Stimulated activated CD8-positive, alpha-beta memory T cell treated with anti-CD3 and anti-CD28 coated beads, Interleukin-4, amount 100 ng/mL, for 24 hours (primary cell): ENCODE results near the gene SNX9.
A peak's percentile ranks its signal among the peaks of the same experiment; 100 is the strongest.
"Not testable (repeated sequence)": the region's sequence is repeated elsewhere in the genome, so short reads cannot be mapped to it uniquely, and the experiment has no call there.

Experiments used
- DNase-seq: peaks from one replicate; pipeline ENCODE4 v3.0.0-alpha.2; 2020; ENCODE audit warnings: low read depth

SNX9 gene

DNA sequence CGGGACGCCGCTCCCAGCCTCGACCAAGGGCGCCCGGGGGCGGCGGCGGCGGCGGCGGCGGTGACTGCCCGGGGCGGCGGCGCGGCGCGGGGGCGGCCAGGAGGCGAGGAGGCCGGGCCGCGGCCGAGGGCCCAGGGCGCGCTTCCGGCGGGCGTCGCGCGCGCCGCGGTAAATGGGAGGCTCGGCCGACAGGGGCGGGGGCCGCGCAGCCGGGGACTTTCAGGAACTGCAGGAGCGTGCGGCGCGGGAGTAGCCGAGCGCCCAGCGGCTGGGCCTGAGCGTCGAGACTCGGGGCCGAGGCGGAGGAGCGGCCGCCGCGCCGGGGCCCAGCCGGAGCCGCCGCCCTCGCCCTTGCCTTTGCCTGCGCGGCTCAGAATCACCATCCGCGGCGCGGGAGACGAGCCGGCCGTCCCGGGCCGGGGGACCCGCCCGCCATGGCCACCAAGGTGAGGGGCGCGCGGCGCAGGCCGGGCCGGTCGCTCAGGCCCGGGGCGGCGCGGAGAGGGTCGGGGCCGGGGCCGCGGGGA, at the start of gene SNX9:
SNX9 (plus strand) TSS at position 246 of the 527 bp plus-strand sequence; CDS start at position 435, 189 bp downstream.
- peak; percentile 52 for DNase-seq

DNA sequence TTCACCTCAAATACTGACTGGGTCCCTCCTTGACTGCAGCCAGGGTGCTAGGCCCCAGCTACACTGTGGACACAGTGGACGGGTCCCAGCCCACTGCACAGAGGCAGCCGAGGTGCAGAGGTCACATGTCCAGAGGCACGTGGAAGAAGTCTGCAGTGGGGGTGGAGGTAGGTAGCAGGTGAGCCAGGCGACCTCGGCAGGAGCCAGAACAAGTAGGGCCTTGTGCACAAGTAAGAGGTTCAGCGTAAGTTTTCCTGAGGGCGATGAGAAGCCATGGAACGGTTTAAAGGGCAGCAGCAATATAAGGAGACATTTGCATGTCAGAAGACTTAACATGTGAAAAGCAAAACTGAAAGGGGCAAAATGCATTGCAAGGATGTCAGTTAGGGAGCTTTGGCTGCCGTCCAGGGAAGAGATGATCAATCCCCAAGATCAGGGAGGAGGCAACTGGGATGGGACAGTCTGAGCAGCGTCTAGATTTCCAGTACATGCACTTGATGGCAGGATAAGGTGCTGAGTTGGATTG, 49.7 kb upstream of the SNX9 start:
- DNase-seq = no peak

DNA sequence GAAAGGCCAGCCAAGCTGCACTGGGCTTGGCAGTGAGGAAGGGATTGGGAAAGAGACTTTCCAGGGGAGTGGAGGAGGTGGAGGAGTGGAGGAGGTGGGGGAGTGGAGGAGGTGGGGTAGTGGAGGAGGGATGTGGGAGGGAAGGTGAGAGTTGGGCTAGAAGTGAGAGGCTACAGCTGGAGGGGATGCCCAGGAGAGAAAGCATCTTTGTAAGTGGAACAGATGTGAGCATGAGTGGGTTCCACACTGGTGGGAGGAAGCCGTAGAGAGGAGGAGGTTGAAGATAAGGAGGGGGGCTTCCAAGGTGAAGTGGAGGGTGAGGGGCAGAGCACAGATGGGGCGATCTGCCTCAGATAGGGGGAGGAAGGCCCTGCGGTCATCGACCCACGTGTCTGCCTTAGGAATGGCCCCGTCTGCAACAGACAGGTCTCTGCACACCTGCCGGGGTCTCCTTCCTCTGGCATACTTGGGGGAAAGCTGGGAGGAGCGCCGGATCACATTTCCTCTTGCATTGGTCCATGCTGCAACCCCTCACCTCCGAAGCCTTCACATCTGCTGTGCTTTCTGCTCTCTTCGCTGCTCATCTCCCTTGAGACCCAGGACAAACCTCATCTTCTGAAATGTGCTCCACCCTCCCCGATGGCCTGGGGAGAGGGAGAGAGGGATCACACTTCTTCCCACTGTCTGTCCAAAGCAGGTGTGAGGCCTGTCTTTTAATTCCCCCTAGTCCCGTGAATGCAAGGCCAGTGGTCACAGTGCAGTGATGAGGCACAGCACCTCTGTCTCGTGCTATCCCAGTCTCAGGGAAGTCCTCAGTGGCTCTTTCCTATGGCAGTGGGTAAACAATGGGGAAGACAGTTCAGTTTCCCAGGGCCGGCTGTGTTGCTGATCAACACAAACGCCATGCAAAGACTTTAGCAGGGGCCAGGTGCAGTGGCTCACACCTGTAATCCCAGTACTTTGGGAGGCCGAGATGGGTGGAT, 48.6 kb upstream of the SNX9 start:
- DNase-seq = no peak

DNA sequence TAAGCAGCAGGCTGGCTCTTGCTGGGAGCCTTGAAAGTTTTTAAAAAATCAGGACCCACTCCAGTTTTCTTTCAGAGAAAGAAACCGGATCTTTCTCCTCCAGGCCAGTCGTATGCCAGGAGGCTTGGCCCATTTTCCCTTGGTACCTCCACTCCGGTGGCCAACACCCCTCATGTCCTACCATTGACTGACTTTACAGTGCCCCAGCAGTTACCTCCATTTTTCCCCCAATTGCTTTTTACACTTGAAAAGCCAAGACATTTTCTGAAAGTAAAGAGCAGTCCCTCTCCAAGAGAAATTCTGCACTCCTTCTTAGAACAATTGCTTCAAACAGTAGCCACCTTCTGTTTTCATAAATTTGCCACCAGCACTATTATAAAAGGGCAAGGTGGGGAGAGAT, 47.7 kb upstream of the SNX9 start:
- DNase-seq = no peak

DNA sequence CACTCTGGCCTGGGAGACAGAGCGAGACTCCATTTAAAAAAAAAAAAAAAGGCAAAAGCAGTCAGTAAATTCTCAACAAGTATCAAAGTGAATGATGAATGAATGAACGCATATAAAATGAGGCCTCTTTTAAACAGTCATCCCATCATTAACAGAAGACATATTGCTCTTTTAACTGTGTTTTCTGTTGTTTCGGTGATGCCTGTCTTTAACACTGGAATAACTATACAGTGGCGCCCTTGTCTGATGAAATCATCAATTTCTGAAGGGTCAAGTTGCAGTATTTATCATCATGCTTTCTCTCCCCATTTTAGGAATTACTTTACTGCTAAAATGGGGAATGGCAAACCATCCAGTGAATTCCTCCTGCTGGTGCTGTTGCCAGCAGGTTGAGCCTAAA, 45.7 kb upstream of the SNX9 start:
- DNase-seq = no peak

DNA sequence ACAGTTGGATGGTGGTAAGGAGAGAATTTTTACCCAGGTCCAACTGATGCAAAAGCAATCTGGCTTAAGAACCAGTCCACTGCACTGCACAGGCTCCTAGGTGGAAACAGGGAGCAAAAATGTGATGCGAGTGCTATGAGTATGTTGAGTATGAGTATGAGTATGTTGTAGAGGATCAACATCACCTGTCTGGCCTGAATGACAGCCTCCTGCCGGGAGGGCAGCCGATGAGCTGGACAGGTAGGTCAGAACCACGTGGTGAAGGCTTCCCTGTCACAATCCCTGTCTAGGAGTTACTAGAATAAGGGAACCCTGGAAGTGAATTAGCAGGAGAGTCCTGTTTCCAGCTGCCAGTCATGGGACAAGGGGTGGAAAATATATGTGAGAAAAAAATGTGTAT, 44.3 kb upstream of the SNX9 start:
- DNase-seq = no peak

DNA sequence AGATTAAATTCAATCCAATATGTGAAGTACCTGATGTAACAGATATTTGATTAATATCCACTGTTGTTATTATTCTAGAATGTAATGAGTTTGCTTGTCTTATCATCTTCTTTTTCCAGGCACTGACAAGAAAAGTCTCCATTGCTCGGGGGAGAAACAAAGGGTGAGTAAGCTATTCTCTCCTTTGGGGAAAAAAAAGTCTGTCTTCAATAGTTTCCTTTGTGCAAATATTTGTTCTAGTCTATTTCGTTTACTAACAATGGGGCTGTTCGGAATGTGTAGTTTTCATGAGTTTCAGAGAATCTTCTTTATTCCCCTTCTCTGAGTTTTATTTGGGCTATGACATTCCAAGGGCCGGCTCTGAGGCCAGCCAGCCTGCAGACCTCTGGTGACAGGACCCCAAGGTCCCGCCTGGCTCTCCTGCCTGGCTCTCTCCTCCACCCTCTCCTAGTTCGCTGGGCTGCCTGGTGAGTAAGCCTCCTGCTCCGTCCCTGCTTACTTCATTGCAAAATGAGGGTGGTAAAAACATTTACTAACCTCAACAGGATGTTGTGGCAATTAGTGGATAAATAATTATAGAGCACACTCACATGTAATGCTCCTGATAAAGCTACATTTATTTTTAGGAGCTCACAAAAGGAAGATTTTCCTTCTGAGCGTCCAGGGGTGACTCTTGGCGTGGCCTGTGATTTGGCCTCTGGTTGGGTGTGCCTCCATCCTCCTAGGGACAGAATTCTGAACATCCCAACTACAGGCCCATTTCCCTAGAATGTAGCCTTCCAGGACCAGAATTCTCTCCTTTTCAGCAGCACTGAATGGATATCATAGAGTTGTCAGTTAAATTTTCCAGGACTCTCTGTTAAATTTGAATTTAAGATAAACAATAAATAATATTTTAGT, 43.1 kb upstream of the SNX9 start:
- no peak for DNase-seq

DNA sequence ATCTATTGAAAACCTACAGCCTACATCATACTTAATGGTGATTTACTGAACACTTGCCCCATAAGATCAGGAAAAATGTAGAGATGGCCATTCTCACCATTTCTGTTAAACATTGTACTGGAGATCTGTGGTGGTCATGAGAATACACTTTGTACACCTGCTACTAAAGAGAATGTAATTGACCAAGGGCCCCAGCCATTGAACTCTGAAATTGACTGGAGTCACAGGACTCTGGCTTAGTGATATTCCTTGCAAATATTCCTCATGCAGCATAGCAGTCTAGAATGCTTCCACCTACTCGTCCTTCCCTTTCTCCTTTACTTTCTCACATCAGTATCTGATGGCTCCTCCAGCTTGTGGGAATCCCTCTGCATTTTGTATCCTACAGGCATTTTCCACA, 37.4 kb upstream of the SNX9 start:
- no peak for DNase-seq

DNA sequence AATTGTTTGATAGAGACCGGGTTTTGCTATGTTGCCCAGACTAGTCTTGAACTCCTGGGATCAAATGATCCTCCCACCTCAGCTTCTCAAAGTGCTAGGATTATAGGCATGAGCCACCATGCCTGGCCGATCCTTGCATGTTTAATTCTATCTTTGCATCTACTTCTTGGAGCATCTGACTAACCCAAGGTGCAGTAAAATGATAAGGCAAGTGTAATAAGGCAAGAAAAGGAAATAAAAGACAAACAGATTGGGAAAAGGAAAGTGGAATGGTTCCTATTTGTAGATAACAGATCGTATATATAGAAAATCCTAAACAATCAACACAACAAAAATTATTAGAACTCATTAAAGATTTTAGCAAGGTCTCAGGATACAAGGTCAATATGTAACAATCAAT, 36.8 kb upstream of the SNX9 start:
- DNase-seq = no peak

DNA sequence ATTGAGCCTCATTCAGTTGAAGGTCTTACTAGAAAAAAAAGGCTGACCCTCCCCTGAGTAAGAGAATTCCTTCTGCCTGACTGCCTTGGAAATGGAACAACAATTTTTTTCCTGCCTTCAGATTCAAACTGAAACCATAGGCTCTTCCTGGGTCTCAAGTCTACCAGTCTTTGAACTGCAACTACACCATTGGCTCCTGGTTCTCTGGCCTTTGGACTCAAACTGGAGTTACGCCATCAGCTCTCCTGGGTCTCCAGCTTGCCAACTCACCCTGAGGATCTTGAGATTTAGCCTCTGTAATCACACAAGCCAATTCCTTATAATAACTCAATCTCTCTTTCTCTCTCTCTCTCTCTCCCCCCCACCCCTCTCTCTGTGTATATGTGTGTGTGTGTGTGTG, 36.0 kb upstream of the SNX9 start:
- no peak for DNase-seq

DNA sequence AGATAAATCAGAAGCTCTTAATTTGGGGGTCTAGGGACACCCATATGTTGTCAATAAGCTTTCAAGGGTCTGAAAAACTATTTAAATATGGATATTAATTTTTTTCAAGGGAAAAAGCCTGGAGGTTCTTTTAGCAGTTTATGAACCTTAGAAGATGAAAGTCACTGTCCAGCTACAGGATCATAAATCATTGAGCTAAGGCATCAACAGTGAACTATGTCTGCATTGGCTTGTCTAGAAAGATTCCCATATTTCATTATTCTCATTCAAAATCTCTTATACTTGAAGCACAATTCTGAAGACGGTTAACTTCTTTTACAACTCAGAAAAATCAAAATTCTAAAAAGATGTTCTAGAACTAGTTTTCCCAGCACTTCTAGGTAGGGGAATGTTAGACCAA, 34.9 kb upstream of the SNX9 start:
- no peak for DNase-seq

DNA sequence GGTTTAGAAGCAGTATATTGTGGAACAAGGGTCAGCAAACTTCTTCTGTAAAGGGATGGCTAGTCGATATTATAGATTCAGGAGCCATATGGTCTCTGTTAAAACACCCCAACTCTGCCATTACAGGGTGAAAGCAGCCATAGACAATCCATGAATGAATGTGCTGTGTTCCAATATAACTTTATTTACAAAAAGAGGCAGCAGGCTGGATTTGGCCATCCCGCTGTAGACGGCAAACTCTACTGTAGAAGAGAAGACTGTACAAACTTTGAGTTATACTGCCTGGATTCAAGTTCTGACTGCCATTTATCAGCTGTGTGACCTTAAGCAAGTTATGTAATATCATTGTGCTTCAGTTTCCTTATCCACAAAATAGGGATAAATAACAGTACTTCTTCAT, 33.7 kb upstream of the SNX9 start:
- DNase-seq = no peak

DNA sequence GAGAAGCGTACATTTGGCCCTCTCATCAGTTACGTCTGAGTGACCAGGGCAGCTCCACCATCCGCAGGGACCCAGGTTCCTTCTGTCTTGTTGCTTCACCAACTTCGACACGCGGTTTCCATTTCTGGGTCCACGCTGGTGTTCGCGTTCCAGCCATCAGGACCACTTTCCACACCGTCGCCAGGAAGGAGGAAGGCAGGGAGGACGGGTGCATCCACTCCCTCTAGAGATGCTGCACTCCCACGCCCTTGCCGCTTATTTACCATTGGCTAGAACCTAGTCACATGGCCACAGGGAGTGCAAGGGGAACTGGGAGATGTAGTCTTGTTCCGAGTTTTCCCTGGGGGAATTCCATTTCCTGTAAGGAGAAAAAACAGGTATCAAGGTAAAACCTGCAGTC, 33.2 kb upstream of the SNX9 start:
- no peak for DNase-seq

DNA sequence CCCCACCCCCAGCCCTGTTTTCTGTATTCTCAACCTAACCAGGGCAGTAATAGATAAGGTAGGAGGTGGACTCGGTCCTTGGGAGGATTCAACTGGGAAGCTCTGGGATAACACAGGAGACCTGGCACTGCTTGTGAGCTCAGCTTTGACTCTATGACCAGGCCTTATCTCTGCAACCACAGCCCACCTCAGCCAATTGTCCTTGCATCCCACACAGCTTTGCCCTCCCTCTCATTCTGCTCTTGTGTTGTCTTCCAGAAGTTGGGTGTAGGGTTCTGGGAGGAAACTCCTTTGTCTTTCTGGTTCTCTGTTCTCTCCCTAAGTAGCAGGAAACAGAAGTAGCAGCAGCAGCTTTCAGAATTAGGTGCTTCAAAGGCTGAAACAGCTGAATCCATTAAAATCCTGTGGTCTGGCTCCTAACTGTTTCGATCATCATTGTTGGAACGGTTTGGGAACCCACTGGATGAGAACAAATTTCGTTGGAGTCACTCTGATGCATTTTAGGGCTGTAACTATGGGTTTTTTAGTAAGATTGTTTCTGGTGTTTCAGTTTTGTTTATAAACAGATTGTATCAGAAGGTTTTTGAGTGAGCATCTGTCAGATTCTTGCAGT, 32.4 kb upstream of the SNX9 start:
- no peak for DNase-seq

DNA sequence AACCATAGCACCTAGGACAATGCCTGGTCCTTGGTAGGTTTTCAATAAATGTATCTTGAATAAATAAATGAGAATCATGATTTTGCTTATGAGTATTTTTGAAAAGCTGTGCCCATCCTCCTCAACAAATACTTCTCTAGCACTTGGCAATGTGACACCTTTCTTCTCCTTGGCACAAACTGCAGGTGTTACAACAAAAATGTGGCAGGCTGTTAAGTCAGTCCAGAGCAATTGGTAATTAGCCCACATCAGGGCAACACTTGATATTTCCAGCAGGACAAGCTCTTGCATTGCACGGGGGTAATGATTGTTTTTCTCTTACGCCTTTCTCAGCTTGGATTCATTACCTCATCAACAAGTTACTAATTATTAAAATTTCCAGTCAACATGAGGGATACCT, 31.6 kb upstream of the SNX9 start:
- no peak for DNase-seq

DNA sequence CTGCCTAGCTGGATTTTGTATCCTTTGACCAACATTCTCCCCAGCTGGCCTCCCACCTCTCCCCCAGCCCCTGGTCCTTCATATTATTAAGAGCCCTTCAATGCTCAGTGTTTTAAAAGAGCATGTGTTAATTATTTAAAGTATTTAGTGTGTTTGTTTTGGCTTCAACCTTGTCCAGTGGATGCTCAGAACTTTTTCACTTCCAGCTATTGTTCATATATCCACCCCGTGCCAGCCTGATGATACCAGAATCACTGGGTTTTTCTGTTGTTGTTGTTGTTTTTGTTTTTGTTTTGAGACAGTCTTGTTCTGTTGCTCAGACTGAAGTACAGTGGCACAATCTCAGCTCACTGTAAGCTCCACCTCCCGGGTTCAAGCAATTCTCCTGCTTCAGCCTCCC, 30.4 kb upstream of the SNX9 start:
- DNase-seq = no peak

DNA sequence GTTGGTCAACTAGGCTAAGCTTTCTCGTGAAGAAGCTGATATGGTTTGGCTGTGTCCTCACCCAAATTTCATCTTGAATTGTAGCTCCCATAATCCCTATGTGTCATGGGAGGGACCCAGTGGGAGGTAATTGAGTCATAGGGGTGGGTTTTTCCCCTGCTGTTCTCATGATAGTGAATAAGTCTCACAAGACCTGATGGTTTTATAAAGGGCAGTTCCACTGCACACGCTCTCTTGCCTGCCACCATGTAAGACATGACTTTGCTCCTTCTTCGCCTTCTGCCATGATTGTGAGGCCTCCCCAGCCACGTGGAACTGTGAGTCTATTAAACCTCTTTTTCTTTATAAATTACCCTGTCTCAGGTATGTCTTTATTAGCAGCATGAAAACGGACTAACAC, 29.0 kb upstream of the SNX9 start:
- DNase-seq = not testable (repeated sequence)

DNA sequence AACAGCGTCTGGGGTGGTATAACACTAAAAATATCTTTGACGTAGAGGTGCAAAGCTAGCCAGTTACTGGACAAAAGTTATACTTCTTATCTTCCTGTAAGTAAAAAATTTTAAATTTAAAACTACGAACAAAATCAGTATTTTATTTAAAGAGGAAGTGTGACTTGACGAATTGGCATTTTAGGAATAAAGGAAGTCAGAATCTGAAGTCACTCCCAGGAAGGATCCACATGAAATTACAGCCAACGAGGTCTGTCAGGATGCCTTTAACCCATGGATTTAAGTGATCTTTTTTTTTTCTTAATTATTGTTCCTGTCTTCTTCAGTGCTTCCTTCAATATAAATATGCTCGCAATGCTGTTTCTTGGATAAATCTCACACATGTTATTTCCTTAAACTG, 27.2 kb upstream of the SNX9 start:
- DNase-seq = no peak

DNA sequence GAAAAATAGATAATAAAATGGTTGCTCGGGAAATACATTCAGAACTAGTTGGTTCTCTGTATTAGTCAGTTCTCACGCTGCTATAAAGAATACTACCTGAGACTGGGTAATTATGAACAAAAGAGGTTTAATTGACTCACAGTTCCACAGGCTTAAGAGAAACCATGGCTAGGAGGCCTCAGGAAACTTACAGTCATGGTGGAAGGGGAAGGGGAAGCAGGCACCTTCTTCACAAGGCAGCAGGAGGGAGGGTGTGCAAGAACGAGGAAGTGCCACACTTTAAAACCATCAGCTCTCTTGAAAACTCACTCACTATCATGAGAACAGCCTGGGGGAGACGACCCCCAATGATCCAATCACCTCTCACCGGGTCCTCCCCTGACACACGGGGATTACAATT, 24.2 kb upstream of the SNX9 start:
- DNase-seq = no peak

DNA sequence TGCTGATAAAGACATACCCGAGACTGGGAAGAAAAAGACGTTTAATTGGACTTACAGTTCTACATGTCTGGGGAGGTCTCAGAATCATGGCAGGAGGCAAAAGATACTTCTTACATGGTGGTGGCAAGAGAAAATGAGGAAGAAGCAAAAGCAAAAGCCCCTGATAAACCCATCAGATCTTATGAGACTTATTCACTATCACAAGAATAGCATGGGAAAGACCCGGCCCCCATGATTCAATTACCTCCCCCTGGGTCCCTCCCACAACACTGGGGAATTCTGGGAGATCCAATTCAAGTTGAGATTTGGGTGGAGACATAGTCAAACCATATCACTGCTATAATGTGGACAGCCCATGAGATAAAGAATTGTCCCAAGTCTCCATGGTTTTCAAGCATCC, 23.5 kb upstream of the SNX9 start:
- not testable (repeated sequence) for DNase-seq

DNA sequence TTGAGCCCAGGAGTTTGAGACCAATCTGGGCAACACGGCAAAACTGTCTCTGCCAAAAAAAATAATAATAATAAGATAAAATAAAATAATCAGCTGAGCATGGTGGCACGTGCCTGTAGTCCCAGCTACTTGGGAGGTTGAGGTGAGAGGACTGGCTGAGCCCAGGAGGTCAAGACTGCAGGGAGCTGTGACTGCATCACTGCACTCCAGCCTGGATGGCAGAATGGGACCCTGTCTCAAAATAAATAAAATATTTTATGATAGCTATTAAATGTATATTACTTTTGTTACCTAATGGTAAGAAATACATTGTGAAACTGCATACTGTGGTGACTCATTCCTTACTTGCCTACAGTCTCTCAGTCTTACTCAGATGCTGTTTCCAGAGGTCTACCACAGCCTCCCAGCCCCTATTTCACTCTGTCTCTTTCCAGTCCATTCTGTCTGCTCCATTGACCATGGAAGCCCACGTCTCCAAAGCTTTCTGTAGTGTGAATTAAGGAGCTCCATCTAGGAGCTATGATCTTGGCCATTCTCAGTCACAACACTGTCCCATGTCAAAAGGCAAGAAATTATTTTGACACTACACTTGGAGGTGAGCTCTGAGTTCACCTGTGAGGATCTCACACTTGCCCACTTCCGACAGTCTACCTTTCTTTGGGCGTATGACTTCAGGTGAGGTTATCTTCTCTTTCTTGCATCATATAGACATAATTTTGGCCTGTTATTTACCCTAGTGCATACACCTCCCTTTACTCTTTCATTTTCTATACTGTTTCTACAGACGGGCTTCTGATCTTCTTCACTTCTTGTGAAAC, 22.4 kb upstream of the SNX9 start:
- peak; percentile 15 for DNase-seq
